Liver (tissue), 9 donors: ENCODE results near the gene PPFIA2. TPM values are rescaled to one million over a fixed set of nuclear protein-coding genes. Genes with fewer than 3 reads are reported as not detected.

Experiments
- DNase-seq: peaks from one replicate; pipeline ENCODE4 v3.0.0-alpha.2; 2017; ENCODE audit warnings: low spot score
- H3K27ac ChIP-seq, 2 donors: one replicate each; pipeline ENCODE4 v1.7.0; 2013; ENCODE audit warnings: inconsistent platforms in 2 of 2, low read length in 2 of 2, control low read depth in 1 of 2, low read depth in 1 of 2, mild to moderate bottlenecking in 1 of 2
- H3K27me3 ChIP-seq, 4 donors: one replicate each; pipeline versions ENCODE4 v1.6.1 to v1.7.0; 2013; ENCODE audit warnings: low read length in 3 of 4, inconsistent platforms in 1 of 4, mild to moderate bottlenecking in 1 of 4, moderate library complexity in 1 of 4; ENCODE audit not compliant: control insufficient read depth in 4 of 4, insufficient read depth in 4 of 4
- H3K36me3 ChIP-seq, 4 donors: one replicate each; pipeline versions ENCODE4 v1.6.1 to v1.7.0; 2013; ENCODE audit warnings: low read length in 3 of 4, mild to moderate bottlenecking in 3 of 4, low read depth in 1 of 4, moderate library complexity in 1 of 4; ENCODE audit not compliant: control insufficient read depth in 4 of 4, insufficient read depth in 3 of 4
- H3K4me1 ChIP-seq, 4 donors: one replicate each; pipeline versions ENCODE4 v1.6.1 to v1.7.0; 2013; ENCODE audit warnings: low read length in 3 of 4, mild to moderate bottlenecking in 3 of 4, moderate library complexity in 1 of 4; ENCODE audit not compliant: control insufficient read depth in 4 of 4, insufficient read depth in 4 of 4
- H3K4me3 ChIP-seq, 3 donors: one replicate each; pipeline versions ENCODE4 v1.6.1 to v1.7.0; 2013; ENCODE audit warnings: low read length in 3 of 3, control low read depth in 1 of 3, low read depth in 1 of 3, mild to moderate bottlenecking in 1 of 3
- H3K9ac ChIP-seq, 2 donors: one replicate each; pipeline ENCODE4 v1.7.0; 2013; ENCODE audit warnings: low read length in 2 of 2, mild to moderate bottlenecking in 2 of 2, moderate library complexity in 2 of 2, control low read depth in 1 of 2, low read depth in 1 of 2
- H3K9me3 ChIP-seq, 4 donors: one replicate each; pipeline versions ENCODE4 v1.6.1 to v1.7.0; 2013; ENCODE audit warnings: low read length in 3 of 4; ENCODE audit not compliant: control insufficient read depth in 4 of 4
- ATF3 ChIP-seq: IDR thresholded peaks from 2 replicates; pipeline ENCODE4 v1.6.1; 2016; ENCODE audit warnings: antibody characterized with exemption
- CTCF ChIP-seq: fragments of 150-350 bp; IDR thresholded peaks from 2 replicates; pipeline ENCODE4 v1.5.1; 2017; ENCODE audit warnings: improper control_type of control experiment, low read depth, low read length; ENCODE audit not compliant: missing input control
- EGR1 ChIP-seq, 2 donors: IDR thresholded peaks; 2 replicates each; pipeline ENCODE4 v1.6.1; 2016 to 2018; ENCODE audit warnings: antibody characterized with exemption in 2 of 2, low read depth in 2 of 2
- FOXA1 ChIP-seq: IDR thresholded peaks from 2 replicates; pipeline ENCODE4 v1.6.1; 2016; ENCODE audit warnings: antibody characterized with exemption
- FOXA2 ChIP-seq: IDR thresholded peaks from 2 replicates; pipeline ENCODE4 v1.6.1; 2016; ENCODE audit warnings: antibody characterized with exemption
- GABPA ChIP-seq, 2 donors: IDR thresholded peaks in 1 of 2; conservative IDR thresholded peaks in 1 of 2; 2 replicates each; pipeline ENCODE4 v1.6.1; 2016; ENCODE audit warnings: antibody characterized with exemption in 2 of 2, mild to moderate bottlenecking in 1 of 2, moderate library complexity in 1 of 2
- HNF4A ChIP-seq, 2 donors: conservative IDR thresholded peaks; 2 replicates each; pipeline ENCODE4 v1.6.1; 2016; ENCODE audit warnings: antibody characterized with exemption in 2 of 2, mild to moderate bottlenecking in 2 of 2
- HNF4G ChIP-seq: IDR thresholded peaks from 2 replicates; pipeline ENCODE4 v1.6.1; 2016; ENCODE audit warnings: antibody characterized with exemption
- JUND ChIP-seq, 2 donors: IDR thresholded peaks; 2 replicates each; pipeline ENCODE4 v1.6.1; 2016; ENCODE audit warnings: antibody characterized with exemption in 2 of 2
- MAX ChIP-seq: IDR thresholded peaks from 2 replicates; pipeline ENCODE4 v1.6.1; 2016; ENCODE audit warnings: antibody characterized with exemption
- NR2F2 ChIP-seq: IDR thresholded peaks from 2 replicates; pipeline ENCODE4 v1.6.1; 2016; ENCODE audit warnings: antibody characterized with exemption
- RAD21 ChIP-seq, 2 donors: IDR thresholded peaks; 2 replicates each; pipeline ENCODE4 v1.6.1; 2016; ENCODE audit warnings: antibody characterized with exemption in 2 of 2, mild to moderate bottlenecking in 2 of 2
- REST ChIP-seq: IDR thresholded peaks from 2 replicates; pipeline ENCODE4 v1.6.1; 2016; ENCODE audit warnings: antibody characterized with exemption, mild to moderate bottlenecking
- RXRA ChIP-seq, 2 donors: IDR thresholded peaks; 2 replicates each; pipeline ENCODE4 v1.6.1; 2017 to 2018; ENCODE audit warnings: antibody characterized with exemption in 2 of 2, mild to moderate bottlenecking in 1 of 2
- SP1 ChIP-seq: IDR thresholded peaks from 2 replicates; pipeline ENCODE4 v1.6.1; 2018; ENCODE audit warnings: antibody characterized with exemption, mild to moderate bottlenecking
- TAF1 ChIP-seq: conservative IDR thresholded peaks from 2 replicates; pipeline ENCODE4 v1.6.1; 2016; ENCODE audit warnings: antibody characterized with exemption, mild to moderate bottlenecking
- YY1 ChIP-seq: IDR thresholded peaks from 2 replicates; pipeline ENCODE4 v1.6.1; 2016; ENCODE audit warnings: antibody characterized with exemption, mild to moderate bottlenecking
- ZBTB33 ChIP-seq: IDR thresholded peaks from 2 replicates; pipeline ENCODE4 v1.6.1; 2016; ENCODE audit warnings: antibody characterized with exemption
- polyA plus RNA-seq, 2 donors: library from polyadenylated mRNA; stranded (reverse) in 1 of 2; unstranded in 1 of 2; fragments of 200-250 nt in 1 of 2; fragments of >200 nt in 1 of 2; fragmentation: Nextera tagmentation in 1 of 2; extraction: Ambion mirVana in 1 of 2; gene quantifications; one replicate each; pipeline versions ENCODE4 v1.2.1 to v1.2.3, GENCODE V29; 2013 to 2015
- total RNA-seq, 2 donors: library from RNA; depleted of rRNA; stranded (reverse); fragments of >200 nt; gene quantifications; one replicate each; pipeline ENCODE4 v1.2.3, GENCODE V29; 2014
- donor health status: healthy.
- donor health status: healthy.
- donor health status: healthy.
- donor health status: healthy.
- donor health status: healthy.

PPFIA2 gene
- total and polyA plus RNA-seq, 4 donors, result 0.05 to 0.50 (median 0.22) TPM; not detected in 1

GRCh38 chr12:81365284-81365683 is 393.9 kb downstream of the PPFIA2 start (continued):
- TF ChIP-seq CTCF, result no peak
- TF ChIP-seq RAD21 (IDR thresholded peaks at IDR 0.05), result no peak
- no peak for TF ChIP-seq TAF1
- no peak for TF ChIP-seq SP1

- no peak for DNase-seq
- no peak for TF ChIP-seq RXRA (IDR thresholded peaks at IDR 0.05)
- TF ChIP-seq NR2F2, result no peak
- no peak for TF ChIP-seq CTCF
- TF ChIP-seq HNF4G, result no peak
Observed at GRCh38 chr12:81360916-81361315, 398.2 kb downstream of the PPFIA2 start.

GRCh38 chr12:81359736-81360135 is 399.4 kb downstream of the PPFIA2 start:
- Histone ChIP-seq H3K4me3 (no peak overlapping the region), H3K9ac (no peak overlapping the region), H3K27ac (no peak overlapping the region), H3K9me3 (no peaks in the 10 kb centered on the region), H3K27me3 (no peaks in the 10 kb centered on the region), H3K4me1 (no peaks in the 10 kb centered on the region), H3K36me3 (no peaks in the 10 kb centered on the region)
- DNase-seq, result no peak
- TF ChIP-seq ZBTB33 (no peak), EGR1 (IDR thresholded peaks at IDR 0.05; ENCODE audit: low read depth in 2 of 2) (no peak), YY1 (no peak), REST (no peak), CTCF (no peak), RAD21 (IDR thresholded peaks at IDR 0.05) (no peak), HNF4G (no peak), GABPA (IDR thresholded peaks at IDR 0.05 in 1 of 2, conservative IDR thresholded peaks at IDR 0.05 in 1 of 2) (no peak), SP1 (no peak), TAF1 (no peak), HNF4A (conservative IDR thresholded peaks at IDR 0.05) (no peak), ATF3 (no peak), JUND (IDR thresholded peaks at IDR 0.05) (no peak), FOXA1 (no peak), RXRA (IDR thresholded peaks at IDR 0.05) (no peak), NR2F2 (no peak), FOXA2 (no peak), MAX (no peak)

More at GRCh38 chr12:81360916-81361315, 398.2 kb downstream of the PPFIA2 start:
- no peak overlapping the region for H3K9ac ChIP-seq
- no peaks in the 10 kb centered on the region for H3K36me3 ChIP-seq
- no peaks in the 10 kb centered on the region for H3K9me3 ChIP-seq
- no peak overlapping the region for H3K27ac ChIP-seq
- H3K4me1 ChIP-seq, result no peaks in the 10 kb centered on the region
- no peaks in the 10 kb centered on the region for H3K27me3 ChIP-seq
- H3K4me3 ChIP-seq, result no peak overlapping the region
